MCF 10A (cell line): Measurements from ENCODE around the gene HCCS. TPM values are rescaled to one million over a fixed set of nuclear protein-coding genes. Genes with fewer than 3 reads are reported as not detected.

Source experiments
- BruUV-seq: library from RNA; stranded (reverse); fragments of 400-500 nt; replicated peaks from 2 replicates; lab custom pipeline; 2021; lab: Mats Ljungman, UMichigan
- CTCF ChIA-PET: fragments of 300-600 bp; sonication (Branson Sonifier 250); formaldehyde crosslinking; extraction: SDS; loops from one replicate; lab custom pipeline; 2021; ENCODE audit warnings: antibody characterized with exemption, inconsistent platforms; lab: Yijun Ruan, JAX
- POLR2A ChIA-PET: fragments of 300-600, 350-650 bp; sonication (Branson Sonifier 250); formaldehyde crosslinking; extraction: SDS; loops from one replicate; lab custom pipeline; 2020; ENCODE audit warnings: antibody characterized with exemption, inconsistent platforms; lab: Yijun Ruan, JAX
- DNase-seq: peaks from one replicate; pipeline ENCODE4 v3.0.0-alpha.2; 2018; ENCODE audit not compliant: unreplicated experiment
- H3K27ac Mint-ChIP-seq: one replicate; pipeline ENCODE4 v1.8.0; 2022; ENCODE audit warnings: mild to moderate bottlenecking, low read depth, mixed read lengths; ENCODE audit not compliant: unreplicated experiment
- H3K27me3 Mint-ChIP-seq: one replicate; pipeline ENCODE4 v1.8.0; 2022; ENCODE audit warnings: mixed read lengths; ENCODE audit not compliant: insufficient read depth, unreplicated experiment
- H3K36me3 Mint-ChIP-seq: one replicate; pipeline ENCODE4 v1.8.0; 2022; ENCODE audit warnings: mild to moderate bottlenecking, moderate library complexity, mixed read lengths; ENCODE audit not compliant: insufficient read depth, unreplicated experiment
- H3K4me1 Mint-ChIP-seq: one replicate; pipeline ENCODE4 v1.8.0; 2022; ENCODE audit warnings: mixed read lengths; ENCODE audit not compliant: insufficient read depth, unreplicated experiment
- H3K4me3 Mint-ChIP-seq: one replicate; pipeline ENCODE4 v1.8.0; 2022; ENCODE audit warnings: mild to moderate bottlenecking, moderate library complexity, mixed read lengths; ENCODE audit not compliant: unreplicated experiment
- H3K9me3 Mint-ChIP-seq: one replicate; pipeline ENCODE4 v1.8.0; 2022; ENCODE audit warnings: mixed read lengths; ENCODE audit not compliant: unreplicated experiment
- CTCF ChIP-seq: fragments of 200-600 bp; IDR thresholded peaks from one replicate; pipeline ENCODE4 v1.8.0; 2022; ENCODE audit warnings: antibody characterized with exemption, mild to moderate bottlenecking; ENCODE audit not compliant: unreplicated experiment
- intact Hi-C: fragments of 100-400 bp; cut with micrococcal nuclease; formaldehyde crosslinking; loops from 2 replicates; pipeline ENCODE4 v1.14.1; 2022
- total RNA-seq: library from RNA; stranded (reverse); gene quantifications from 2 replicates; pipeline ENCODE4 v1.2.3, GENCODE V29; 2022

HCCS gene
- total RNA-seq, 1 experiment from 2014 or later = 41.0 TPM

- no peak for TF ChIP-seq CTCF
- H3K36me3 Mint-ChIP-seq = no peaks in the 10 kb centered on the region
- CTCF ChIA-PET = interaction anchor here (0.6 to 1.1 kb wide), 2 partner anchors 40 to 297 kb away, joined by 3 to 4 read pairs; no protein-coding TSS in a partner anchor
- BruUV-seq = no TSS peak
- no peak for DNase-seq
- H3K27me3 Mint-ChIP-seq = no peaks in the 10 kb centered on the region
- no peak overlapping the region for H3K27ac Mint-ChIP-seq
- H3K4me3 Mint-ChIP-seq = no peak overlapping the region
- no peaks in the 10 kb centered on the region for H3K9me3 Mint-ChIP-seq
- H3K4me1 Mint-ChIP-seq = no peaks in the 10 kb centered on the region
- POLR2A ChIA-PET = no interaction called here
- intact Hi-C loops = no loop called here
Measured at GRCh38 chrX:11066812-11067211, 44.3 kb upstream of the HCCS start.

- peaks cover 7% of the 10 kb centered on the region for H3K9me3 Mint-ChIP-seq
- TF ChIP-seq CTCF = no peak
- BruUV-seq = no TSS peak
Measured at GRCh38 chrX:11073381-11073780, 37.8 kb upstream of the HCCS start.

DNA sequence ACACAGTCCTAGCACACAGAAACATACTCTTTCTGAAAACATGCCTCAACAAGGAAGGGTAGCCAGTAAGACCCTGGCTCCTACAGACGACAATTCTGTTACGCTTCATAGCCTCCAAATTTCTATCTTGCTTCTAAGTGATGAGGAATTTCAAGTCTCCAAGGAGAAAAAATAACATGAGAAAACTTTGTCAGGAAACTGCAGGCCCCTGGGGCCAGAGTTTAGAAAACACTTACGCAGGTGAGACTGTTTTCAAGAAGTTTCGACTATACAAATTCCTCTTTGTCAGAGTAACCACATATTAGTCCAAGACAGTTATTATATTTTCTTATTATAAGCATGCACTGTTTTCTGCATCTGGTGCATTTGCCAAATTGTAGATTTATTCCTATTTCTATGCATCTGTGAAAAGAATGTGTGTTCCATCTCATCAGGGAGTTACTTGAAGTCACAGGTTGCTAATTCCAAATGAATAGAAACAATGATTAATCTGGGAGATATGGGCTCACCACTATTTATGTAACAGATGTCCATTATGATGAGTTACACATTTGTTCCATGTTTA, 30.3 kb upstream of the HCCS start:
- DNase-seq = no peak
- no peak for TF ChIP-seq CTCF
- Mint-ChIP-seq H3K27ac (no peak overlapping the region), H3K4me1 (no peaks in the 10 kb centered on the region), H3K4me3 (no peak overlapping the region), H3K27me3 (peaks cover 12% of the 10 kb centered on the region), H3K9me3 (no peaks in the 10 kb centered on the region), H3K36me3 (no peaks in the 10 kb centered on the region)
- ChIA-PET CTCF (no interaction called here), POLR2A (no interaction called here)
- no TSS peak for BruUV-seq
- intact Hi-C loops = no loop called here

More at GRCh38 chrX:11073381-11073780, 37.8 kb upstream of the HCCS start:
- Mint-ChIP-seq H3K4me3 (no peak overlapping the region), H3K27ac (no peak overlapping the region), H3K4me1 (no peaks in the 10 kb centered on the region), H3K27me3 (no peaks in the 10 kb centered on the region), H3K36me3 (no peaks in the 10 kb centered on the region)
- CTCF ChIA-PET = interaction anchor here (0.7 kb wide), 1 partner anchor 884 kb away, joined by 3 read pairs; no protein-coding TSS in a partner anchor
- no peak for DNase-seq
- intact Hi-C loops = no loop called here
- POLR2A ChIA-PET = no interaction called here

DNA sequence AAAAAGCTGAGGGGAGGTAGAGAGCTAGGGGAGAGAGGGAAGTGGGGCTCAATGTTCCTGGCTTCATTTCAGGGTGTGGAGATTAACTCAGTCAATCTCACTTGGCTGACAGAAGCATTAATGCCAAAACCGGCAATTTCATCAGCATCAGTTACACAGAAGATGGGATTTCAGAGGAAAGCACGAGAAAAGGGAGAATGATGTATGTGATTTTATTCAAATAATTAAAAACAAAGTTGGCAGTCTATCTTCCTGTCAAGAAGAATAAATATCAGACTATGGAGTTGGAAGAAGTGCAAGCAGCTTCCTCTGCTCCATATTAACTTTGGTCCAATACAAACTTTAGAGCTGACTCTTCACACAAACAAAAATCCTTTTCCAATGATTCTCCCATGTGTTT, 29.6 kb upstream of the HCCS start:
- CTCF ChIA-PET = no interaction called here
- H3K36me3 Mint-ChIP-seq = no peaks in the 10 kb centered on the region
- POLR2A ChIA-PET = interaction anchor here (0.6 kb wide), 1 partner anchor 252 kb away, joined by 3 read pairs; no protein-coding TSS in a partner anchor
- no peak for TF ChIP-seq CTCF
- no peaks in the 10 kb centered on the region for H3K9me3 Mint-ChIP-seq
- H3K4me1 Mint-ChIP-seq = no peaks in the 10 kb centered on the region
- no TSS peak for BruUV-seq
- H3K27ac Mint-ChIP-seq = no peak overlapping the region
- no peak for DNase-seq
- H3K27me3 Mint-ChIP-seq = peaks cover 12% of the 10 kb centered on the region
- H3K4me3 Mint-ChIP-seq = no peak overlapping the region
- intact Hi-C loops = no loop called here
